ENCODE data around the gene ZNF587B.
"Not testable (repeated sequence)": the region's sequence is repeated elsewhere in the genome, so short reads cannot be mapped to it uniquely, and the experiment has no call there.

- TF ChIP-seq POLR2A (IDR thresholded peaks at IDR 0.05; ENCODE audit: low read length); EP300 (IDR thresholded peaks at IDR 0.05); CTCF (IDR thresholded peaks at IDR 0.05): not testable (repeated sequence)
- TF ChIP-seq, protein P1, sequence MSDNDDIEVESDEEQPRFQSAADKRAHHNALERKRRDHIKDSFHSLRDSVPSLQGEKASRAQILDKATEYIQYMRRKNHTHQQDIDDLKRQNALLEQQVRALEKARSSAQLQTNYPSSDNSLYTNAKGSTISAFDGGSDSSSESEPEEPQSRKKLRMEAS (IDR thresholded peaks at IDR 0.05): not testable (repeated sequence)
- TF ChIP-seq, protein P2, sequence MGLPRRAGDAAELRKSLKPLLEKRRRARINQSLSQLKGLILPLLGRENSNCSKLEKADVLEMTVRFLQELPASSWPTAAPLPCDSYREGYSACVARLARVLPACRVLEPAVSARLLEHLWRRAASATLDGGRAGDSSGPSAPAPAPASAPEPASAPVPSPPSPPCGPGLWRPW (IDR thresholded peaks at IDR 0.05): not testable (repeated sequence)
Measured at GRCh38 chr19:57823155-57823554, 6.9 kb upstream of the ZNF587B start.

Measured in A549 (cell line).